Bone marrow (tissue), 2 donors: ENCODE measurements around the gene TMEM258.
A peak's percentile ranks its signal among the peaks of the same experiment; 100 is the strongest.

Experiments
- DNase-seq, 2 donors: peaks; one replicate each; lab custom pipeline; 2025; lab: John Stamatoyannopoulos, UW

Gene TMEM258

DNA sequence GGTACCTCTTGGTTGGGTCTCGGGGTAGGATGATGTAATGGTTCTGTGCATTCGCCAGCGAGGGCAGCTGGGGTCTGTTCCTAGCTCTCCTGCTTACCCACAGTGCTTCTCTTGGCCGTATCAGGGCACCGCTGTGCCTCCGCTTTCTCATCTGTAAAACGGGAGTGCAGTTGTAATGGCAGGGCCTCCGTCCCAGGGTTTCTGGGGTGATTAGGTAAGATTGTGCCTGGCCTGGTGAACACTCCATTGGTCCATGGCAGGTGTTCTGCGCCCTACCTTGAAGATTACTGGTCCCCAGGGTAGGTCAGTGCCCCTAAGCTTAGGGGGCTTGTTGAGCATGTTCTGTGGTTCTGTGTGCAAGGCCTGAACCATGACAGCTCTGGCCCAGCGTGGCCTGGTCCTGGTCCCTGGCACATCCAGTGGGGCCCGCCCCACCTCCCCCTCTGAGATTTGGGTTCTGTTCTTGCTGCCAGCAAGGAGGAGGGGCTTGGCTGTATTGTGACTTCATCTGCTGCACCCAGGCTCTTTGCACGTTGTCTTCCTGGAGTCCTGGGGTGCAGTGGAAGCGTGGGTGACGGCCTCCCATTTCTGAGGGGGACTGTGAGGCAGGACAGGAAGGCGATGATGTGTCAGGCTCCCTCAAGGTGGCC, 35.1 kb downstream of the TMEM258 start:
- no peak for DNase-seq

DNA sequence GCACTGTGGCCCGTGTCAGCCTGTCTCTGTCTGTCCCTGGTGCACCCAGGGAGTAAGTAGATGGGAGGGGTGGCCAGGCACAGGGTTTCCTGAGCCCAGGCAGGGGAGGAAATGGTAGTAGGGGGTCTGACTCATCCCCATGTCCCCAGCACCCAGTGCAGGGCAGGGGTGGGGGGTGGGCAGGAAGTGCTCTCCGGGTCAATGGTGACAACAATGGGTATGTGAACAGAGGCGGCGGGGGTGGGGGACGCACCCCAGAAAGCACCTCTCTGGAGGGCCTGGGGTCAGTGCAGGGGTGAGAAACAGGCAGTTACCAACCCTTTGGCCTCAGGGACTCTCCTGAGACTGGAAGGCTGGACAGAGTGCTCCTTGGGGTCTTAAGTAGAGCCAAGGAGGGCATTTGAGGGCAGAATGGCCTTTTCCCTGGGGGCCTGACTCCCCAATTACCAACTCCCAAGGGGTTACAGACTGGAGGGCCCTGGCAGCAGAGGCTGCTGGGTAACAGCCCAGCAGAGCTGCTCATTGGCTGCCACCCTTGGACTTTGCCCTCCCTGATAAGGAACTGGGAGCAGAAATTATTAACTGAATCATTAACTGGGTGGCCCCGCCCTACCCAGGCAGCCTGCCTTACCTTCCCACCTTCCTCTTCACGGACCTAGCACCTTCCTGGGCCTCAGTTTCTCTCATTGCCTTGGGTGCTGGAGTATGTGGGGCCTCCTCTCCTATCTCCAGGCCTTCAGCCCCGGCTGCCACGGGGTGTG, 35.8 kb downstream of the TMEM258 start:
- DNase-seq = peak; percentile 15 to 72

DNA sequence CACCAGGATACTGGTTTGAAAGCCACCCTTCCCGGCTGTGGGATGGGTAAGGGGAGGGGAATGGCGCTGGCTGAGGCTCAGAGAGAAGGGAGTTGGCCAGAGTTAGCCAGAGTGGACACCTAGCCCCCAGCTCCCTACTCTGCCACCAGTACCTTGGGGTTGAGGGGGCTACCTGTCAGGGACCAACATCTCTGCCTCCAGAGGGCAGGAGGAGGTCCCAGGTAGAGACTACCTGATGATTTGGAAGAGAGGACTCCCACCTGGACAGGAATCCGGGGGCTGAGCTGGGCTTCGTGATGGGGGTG, 36.3 kb downstream of the TMEM258 start:
- DNase-seq = no peak

DNA sequence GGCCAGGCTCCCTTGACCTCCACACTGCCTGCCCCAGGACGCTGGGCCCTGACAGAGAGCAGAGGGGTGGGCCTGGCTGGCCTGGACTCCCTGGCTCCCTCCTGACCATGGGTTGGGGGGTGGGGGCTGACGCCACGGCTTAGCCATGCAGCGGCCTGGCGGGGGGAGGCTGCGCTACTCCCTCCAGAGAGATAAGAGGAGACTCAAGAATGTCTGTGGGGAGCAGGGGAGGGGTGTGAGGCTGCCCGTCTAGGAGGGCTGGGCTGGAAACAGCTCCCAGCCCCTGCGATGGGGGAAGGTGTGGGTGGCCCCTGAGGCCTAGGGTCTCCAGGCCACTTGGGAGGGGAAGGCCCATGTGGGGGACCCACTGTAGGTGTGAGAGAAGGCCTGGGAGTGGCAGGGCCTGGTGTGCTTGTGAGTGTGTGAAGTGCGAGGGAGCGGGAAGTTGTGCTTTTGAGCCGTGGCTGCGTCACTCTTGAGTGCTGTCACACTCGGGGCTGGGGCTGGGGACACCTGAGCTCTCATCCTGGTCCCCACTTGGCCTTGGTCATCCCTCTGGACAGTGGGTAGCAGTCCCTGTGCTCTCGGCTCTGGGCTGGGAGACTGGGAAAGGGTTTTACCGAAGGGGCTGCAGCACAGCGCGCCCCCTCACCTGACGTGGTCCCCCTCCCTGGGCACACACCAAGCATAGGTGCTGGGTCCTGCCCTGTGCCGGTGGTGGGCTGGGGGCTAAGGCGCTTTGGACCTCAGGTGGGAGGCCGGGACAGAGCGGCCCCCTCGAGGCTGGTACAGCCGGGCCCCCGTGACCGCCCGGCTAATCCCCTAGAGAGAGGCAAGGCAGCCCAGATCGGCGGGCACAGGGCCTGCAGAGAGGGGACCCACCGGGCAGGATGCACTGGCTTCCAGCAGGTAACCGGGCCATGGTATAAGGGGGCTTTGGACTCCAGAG, 37.6 kb downstream of the TMEM258 start:
- no peak for DNase-seq

DNA sequence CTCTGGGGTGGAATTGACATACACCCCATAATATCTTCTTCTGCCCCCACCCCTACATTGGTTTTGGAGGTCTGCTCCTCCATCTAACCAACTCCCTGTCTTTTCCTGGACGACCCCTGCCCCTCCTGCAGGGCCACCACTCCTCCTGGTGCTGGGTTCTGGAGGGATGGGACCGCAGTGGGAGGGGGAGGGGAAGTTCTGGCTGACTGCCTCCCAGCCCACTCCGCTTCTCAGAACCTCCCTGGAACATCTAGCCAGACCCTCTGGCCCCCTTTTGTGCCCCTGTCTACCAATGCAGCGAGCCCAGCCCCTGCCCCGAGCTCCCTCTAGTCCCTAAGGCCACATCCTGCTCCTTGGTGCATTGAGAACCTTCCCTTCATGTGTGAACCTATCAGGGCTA, 38.7 kb downstream of the TMEM258 start:
- DNase-seq = no peak

DNA sequence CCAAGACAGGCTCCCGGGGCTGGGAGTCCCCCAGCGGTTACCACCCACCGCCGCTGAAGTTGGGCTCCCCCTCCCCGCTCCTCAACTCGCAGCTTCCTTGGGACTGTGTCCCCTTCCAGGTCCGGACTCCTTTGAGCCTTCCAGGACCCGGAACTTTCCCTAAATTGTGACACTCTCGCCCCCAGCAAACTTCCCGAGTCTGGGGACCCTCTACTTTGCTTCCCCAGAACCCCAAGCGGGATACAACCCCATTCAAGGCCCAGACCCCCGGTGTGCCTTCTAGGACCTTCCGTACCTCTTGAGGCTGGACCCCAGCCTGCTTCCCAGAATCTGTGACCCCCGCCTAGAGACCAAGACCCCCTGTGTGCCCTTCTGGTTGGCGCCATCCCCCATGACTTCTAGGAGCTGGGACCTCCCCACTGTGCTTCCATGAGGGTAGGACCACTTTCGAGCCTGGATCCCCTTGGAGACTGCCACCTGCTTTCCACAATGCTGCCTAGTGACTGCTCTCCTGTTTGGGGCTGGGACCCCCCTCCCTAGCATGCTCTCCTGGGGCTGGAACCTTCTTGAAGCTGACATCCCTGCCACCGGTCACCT, 39.4 kb downstream of the TMEM258 start:
- no peak for DNase-seq

DNA sequence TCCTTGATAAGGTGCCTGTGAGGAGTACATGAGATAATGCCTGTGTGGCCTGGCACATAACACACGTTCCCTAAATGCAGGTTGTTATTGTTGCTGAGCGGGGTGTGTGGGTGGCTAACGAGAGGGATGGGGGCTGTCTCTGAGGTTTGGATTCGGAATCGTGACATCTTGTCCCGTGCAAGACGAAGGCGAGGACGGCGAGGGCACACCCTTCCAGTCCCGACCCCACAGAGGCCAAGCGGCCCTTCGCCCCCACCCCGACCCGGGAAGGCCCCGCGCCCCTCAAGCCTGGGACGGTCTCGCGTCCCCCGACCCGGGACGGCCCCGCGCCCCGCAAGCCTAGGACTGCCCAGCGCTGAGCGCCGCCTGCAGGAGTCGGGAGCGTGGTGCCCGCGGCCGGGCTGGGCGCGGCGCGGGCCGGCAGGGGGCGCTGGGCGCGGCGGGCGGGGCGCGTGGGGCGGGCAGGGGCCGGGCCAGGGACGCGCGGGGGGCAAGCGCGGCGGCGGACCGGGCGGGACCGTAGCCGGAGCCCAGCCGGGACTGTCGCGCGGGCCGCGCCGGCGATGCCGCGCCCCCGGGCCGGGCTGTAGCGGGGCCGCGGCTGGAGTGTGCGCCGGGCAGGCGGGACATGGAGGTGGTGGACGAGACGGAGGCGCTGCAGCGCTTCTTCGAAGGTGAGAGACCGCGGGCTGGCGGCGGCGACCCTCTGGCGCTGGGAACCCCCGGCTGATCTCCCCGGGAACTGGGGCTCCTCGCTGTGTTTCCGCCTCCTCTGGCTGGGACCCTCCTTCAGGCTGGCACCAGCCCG, 40.1 kb downstream of the TMEM258 start, which contains the start of gene MYRF:
MYRF (plus strand) TSS at position 520 of the 808 bp plus-strand sequence; CDS start at position 629, 109 bp downstream.
- peak in 1 of 2 donors; percentile 27 for DNase-seq

DNA sequence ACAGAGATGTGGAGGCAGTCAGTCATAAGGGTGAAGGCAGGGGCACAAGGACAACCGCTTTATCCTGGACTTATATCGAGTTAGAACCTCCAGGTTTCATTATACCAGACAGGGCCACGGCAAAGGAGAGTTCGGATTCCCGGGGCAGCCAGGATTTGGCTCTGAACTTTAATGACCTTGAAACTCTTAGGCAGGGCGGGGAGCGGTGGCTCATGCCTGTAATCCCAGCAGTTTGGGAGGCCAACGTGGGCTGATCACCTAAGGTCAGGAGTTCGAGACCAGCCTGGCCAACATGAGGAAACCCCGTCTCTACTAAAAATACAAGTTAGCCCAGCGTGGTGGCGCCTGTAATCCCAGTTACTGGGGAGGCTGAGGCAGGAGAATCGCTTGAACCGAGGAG, 41.0 kb downstream of the TMEM258 start:
- no peak for DNase-seq

DNA sequence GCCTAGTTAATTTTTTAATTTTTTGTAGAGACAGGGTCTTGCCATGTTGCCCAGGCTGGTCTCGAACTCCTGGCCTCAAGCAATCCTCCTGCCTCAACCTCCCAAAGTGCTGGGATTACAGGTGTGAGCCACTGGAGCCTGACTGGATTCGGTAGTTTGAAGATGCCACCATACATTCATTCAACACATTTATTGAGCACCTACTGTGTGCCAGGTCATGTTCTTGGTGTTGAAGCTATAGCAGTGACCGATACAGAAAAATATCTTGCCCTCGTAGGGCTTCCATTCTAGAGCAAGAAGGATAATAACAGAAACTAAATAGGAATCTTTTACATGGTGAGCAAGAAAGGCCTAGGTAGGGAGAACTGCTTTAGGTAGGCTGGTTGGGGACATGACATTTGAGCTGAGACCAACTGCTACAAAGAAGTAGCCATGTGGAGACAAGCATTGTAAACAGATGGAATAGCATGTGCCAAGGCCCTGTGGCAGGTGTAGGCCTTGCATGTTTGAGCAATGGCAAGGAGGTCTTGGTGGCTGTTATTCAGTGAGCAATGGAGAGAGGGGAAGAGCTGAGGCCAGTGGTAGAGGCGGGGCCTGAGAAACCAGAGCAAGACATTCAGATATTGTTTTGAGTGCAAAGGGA, 41.6 kb downstream of the TMEM258 start:
- DNase-seq = no peak

DNA sequence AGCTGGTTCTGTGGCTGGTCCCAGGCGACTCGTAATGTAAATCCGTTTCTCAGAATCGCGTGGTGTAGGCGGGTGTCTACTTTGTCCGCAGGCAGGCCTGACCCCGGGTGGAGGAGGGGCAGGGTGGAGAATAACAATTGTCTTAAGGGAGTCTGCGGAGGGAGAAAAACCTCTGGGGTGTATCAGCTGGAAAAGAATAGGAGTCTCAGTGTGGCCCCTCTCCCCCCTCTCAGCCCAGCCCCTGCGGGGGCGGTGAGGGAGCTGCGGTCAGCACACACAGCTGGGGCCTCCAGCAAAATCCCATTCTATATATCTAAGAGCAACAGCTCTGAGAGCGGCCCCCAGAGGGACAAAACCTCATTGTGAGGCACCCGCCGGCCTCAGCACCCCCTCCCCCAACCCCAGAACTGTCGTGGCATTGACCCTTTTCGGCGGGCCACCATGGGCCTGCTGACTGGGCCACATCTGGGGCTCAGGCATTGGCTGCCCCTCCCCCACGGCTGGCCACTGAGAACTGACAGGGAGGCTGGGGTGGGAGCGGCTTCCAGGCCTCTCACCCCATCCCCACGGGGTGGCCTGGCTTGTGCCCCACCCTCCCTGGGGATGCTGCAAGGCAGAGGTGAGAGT, 42.7 kb downstream of the TMEM258 start:
- no peak for DNase-seq

DNA sequence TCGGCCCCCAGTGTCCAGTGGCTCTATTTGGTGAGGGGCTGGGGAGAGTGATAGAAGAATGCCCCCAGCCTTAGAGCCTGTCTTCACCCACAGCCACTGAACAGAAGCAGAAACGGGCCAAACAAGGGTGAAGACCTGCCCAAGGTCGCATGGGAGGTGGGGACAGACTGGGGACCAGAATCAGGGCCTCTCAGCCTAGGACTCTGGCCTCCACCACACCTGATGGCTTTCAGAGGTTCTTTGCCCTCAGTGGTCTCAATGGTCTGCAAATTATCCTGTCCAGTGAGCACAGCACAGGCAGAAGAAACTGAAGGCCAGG, 44.5 kb downstream of the TMEM258 start:
- no peak for DNase-seq

DNA sequence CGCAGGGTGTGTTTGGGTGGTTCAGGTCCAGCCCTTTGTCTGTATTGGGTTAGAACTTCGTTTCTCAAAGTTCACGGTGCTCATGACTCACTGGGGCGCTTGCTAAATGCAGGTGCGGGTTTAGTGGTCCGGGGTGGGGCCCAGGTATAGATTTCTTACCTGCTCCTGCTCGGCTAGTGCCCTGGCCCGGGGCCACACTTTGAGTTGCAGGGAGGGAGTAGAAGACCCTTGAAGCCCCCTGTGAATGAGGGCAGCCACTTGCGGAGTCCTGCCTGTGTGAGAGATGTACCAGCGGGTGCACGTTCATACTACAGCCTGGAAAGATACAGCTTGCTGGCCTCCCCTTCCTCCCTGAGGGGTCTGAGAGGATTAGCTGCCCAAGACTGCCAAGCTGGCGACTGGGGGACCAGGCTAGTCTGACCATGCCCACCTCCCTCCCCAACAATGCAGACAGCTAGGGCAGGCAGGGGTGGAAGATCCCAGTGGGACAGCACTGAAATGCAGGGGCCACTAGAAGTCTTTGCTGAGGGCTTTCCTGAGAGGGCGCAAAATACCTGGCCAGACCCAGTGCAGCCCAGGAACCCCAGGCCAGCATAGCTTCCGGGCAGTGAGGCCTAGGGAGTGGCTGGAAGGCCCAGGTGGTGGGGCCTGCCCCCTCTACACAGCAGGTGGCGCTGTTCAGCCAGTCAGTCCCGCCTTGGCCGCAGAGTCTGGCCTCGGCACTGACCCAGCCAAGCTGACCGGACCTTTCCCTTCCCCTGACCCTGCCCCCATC, 45.0 kb downstream of the TMEM258 start:
- DNase-seq = peak; percentile 18 to 37

DNA sequence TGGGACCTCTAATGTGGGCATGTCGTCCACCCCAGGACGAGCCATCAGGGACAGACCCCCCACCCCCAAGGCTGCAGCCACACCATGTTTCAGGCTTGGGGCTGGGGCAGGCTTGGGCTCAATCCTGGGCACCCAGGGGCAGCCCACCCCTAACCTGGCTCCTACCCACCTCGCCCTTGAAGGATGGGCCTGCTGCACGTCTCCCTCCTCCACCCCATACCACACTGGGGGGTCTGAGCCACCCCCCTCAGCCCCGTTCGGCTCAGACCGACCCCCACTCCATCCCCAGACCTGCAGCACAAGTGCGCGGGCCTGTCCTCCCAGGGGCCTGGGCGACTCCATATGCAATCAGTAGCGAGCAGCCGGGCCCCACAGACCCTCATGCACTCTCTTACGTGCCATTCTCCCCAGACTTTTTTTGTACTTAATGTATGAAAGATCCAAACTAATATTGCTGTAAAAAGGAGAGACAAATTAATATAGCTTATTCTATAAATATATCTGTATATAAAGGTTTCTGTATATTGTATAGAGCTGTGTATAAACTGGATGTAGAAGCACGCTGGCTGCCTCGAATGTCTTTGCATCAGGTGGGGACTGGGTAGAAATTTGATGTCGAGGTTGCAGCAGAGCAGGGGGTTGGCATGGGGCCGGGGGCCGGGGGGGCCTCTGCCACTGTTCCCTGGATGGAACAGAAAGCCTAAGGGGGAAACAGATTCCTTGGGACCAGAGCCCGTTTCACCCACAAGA, 45.8 kb downstream of the TMEM258 start:
- DNase-seq = no peak

DNA sequence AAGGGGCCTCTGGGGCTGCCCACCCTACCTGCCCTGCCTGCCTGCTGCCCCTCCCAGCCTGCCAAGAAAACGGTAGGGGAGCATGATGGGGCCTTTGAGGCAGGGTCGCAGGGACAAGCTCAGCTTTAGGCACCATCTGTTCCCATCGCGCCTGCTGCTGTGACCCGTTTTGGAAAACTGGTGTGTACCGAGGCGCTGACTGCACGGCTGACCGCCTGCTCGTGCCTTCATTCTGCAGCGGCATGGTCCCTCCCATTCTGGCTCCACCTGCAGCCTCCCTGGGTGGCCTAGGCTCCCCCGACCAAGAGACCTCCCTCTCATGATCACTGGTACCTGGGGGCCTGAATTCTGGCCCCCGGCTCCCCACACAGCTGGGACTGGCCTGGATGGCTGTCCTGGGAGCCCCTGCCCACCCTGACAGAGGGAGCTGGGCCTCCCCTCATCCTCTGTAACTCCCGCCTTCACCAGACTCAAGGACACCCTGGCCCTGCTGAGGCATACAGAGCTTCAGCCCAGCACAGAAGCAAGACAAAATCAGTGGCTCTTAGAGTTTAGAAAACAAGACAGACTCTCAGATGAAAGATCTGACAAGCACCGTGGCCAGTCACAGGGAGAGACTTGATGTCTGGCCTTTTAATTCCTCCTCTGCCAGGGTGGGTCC, 46.5 kb downstream of the TMEM258 start:
- DNase-seq = no peak

DNA sequence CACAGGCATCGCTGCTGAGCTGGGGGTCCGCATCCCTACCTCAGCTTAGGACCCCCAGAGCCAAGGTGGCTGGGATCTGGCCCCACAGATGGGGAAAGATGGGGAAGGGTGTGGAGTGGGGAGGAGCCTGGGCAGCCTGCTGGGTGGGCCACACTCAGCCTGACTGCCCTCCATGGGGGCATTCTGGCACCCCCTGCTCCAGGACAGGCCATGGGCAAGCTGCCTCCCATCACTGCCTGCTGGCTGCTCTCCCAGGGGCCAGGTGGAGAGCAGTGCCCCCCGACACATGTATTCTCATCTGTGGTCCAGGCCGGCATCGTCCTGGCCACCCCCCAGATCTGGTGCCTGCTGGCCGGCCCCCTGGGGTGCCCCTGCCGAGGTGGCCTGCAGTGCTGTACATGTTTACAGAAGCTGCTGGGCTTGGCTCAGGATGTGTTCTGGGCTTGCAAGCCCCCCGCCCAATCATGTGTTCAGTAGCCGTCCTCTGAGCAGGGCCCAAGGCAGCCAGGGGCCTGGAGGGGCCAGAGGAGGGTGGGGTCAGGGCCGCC, 47.7 kb downstream of the TMEM258 start:
- no peak for DNase-seq

DNA sequence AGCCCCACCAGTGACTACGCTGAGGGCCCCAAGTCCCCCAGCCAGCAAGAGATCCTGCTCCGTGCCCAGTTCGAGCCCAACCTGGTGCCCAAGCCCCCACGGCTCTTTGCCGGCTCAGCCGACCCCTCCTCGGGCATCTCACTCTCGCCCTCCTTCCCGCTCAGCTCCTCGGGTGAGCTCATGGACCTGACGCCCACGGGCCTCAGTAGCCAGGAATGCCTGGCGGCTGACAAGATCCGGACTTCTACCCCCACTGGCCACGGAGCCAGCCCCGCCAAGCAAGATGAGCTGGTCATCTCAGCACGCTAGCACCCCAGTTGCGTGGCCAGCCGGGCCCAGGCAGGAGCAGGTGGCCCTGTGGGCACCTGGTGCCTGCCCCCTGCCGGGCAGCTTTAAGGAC, 48.2 kb downstream of the TMEM258 start:
- DNase-seq = no peak

DNA sequence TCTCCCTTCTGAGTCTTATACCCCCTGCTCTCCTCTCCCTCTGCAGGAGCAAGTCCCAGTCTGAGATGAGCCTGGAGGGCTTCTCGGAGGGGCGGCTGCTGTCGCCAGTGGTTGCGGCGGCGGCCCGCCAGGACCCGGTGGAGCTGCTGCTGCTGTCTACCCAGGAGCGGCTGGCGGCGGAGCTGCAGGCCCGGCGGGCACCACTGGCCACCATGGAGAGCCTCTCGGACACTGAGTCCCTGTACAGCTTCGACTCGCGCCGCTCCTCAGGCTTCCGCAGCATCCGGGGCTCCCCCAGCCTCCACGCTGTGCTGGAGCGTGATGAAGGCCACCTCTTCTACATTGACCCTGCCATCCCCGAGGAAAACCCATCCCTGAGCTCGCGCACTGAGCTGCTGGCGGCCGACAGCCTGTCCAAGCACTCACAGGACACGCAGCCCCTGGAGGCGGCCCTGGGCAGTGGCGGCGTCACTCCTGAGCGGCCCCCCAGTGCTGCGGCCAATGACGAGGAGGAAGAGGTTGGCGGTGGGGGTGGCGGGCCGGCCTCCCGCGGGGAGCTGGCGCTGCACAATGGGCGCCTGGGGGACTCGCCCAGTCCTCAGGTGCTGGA, 48.8 kb downstream of the TMEM258 start:
- DNase-seq = no peak

DNA sequence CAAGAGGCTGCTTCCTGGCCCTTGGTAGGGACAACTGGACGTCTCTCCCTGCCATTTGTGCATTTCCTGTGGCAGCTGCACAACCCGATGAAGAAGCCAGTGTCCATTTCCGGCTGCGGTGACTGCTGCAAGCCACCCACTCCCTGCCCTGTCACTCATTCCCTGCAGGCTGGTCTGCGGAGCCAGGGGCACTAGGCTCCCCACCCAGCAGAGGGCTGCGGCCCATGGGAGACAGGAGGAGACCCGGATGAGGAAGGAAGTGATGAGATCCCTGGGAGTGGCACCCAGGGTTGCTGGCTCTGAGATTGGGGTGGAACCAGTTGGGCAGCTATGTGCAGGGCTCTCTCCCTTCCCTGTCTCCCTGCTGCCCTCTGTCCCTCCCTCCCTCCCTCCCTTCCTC, 50.0 kb downstream of the TMEM258 start:
- DNase-seq = no peak
